ENCODE results near the gene PCSK1N.
"Not testable (repeated sequence)": the region's sequence is repeated elsewhere in the genome, so short reads cannot be mapped to it uniquely, and the experiment has no call there.

Gene PCSK1N

DNA sequence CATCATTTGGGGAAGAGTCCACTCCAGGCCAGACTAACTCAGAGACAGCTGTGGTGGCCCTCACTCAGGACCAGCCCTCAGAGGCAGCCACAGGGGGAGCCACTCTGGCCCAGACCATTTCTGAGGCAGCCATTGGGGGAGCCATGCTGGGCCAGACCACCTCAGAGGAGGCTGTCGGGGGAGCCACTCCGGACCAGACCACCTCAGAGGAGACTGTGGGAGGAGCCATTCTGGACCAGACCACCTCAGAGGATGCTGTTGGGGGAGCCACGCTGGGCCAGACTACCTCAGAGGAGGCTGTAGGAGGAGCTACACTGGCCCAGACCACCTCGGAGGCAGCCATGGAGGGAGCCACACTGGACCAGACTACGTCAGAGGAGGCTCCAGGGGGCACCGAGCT lies 12.4 kb downstream of the PCSK1N start:
- DNase-seq = no peak

DNA sequence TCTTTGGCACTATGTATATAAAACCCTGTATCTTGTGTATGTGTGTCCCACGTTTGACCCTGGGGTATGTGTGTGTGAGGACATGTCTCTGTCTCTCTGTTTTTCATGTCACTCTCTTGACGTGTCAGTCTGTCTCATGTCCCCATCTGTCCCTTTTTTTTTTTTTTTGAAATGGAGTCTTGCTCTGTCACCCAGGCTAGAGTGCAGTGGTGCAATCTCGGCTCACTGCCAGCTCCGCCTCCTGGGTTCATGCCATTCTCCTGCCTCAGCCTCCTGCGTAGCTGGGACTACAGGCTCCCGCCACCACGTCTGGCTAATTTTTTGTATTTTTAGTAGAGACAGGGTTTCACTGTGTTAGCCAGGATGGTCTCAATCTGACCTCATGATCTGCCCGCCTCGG lies 16.0 kb downstream of the PCSK1N start:
- DNase-seq = not testable (repeated sequence)

DNA sequence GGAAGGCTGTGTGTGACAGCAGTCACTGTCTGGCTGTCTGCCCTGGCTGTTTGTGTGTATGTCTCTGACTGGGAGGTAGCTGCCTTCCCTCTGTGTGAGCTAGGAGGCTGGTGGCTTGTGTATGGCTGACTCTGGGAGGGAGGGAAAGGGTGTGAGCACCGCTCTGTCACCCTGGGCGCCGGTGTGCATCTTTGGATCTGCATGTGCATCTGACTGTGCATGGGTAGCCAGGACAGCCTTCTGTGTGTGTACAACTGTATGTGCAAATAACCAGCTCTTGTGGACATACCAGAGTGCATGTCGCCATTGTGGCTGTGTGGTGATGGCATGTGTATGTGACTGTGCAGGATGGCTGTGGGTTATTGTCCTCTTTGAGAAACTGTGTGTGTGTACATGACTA lies 16.5 kb downstream of the PCSK1N start:
- DNase-seq = no peak

DNA sequence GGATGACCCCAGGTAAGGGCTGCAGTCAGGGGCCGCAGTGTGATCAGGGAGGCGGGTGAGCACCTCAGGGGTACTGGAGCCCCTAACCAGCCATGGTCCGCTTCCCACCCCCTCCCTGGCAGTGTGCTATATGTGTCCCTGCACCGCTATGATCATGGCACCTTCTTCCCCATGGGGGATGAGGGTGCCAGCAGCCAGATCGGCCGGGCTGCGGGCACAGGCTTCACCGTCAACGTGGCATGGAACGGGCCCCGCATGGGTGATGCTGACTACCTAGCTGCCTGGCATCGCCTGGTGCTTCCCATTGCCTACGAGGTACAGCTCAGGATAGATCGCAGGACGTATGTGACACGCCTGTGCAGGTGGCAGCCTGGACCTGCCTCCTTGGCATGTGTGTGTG lies 17.3 kb downstream of the PCSK1N start:
- DNase-seq = no peak

DNA sequence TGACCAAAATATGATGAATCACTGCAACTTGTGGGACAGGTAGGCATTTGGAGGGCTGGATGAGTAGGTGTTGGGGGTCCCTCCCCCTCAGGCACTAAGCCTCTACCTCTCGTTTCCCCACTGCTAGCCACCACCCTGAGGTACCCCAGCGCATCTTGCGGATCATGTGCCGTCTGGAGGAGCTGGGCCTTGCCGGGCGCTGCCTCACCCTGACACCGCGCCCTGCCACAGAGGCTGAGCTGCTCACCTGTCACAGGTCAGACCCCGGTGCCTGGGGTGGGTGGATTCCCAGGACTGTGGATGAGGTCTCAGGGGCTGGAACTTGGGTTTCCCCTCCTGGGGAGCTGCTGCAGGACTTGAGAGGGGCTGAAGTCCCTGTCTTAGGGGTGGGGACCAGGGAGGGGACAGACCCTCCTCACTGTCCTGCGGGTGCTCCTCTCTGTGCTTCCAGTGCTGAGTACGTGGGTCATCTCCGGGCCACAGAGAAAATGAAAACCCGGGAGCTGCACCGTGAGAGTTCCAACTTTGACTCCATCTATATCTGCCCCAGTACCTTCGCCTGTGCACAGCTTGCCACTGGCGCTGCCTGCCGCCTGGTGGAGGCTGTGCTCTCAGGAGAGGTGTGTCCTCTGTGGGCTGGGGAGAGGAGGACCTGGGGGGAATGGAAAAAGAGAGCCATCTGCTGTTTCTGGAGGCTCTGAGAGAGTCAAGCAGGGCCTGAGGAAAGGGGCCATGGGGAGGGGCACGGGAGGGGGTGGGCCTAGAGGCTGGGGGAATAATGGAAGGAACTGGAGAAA lies 19.2 kb downstream of the PCSK1N start:
- DNase-seq = no peak

DNA sequence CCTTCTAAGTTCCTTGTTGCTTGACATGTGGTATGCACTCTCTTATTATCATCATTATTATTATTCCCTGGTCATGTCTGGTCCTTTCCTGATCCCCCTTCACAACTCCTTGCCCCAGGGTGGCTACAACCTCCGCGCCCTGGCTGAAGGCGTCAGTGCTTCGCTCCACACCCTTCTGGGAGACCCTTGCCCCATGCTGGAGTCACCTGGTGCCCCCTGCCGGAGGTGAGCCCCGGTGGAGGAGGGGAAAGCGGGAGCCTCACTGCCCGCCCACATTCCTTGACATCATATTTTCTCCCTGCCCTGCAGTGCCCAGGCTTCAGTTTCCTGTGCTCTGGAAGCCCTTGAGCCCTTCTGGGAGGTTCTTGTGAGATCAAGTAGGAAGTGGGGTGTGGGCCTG lies 20.1 kb downstream of the PCSK1N start:
- DNase-seq = peak in 1 of 4 experiments; percentile 7

DNA sequence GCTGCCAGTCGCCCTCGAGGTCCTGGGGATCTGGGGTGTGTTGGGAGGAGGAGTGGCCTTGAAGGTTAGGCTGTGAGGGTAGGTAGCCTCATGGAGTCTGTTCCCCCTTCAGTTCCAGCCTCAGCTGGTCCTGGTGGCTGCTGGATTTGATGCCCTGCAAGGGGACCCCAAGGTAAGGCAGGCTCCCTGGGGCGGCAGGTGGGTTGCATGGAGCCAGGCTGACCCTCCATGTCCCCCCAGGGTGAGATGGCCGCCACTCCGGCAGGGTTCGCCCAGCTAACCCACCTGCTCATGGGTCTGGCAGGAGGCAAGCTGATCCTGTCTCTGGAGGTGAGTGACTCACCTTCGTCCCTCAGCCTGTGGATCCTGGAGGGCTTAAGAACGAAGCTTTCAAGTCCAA lies 20.7 kb downstream of the PCSK1N start:
- no peak for DNase-seq

DNA sequence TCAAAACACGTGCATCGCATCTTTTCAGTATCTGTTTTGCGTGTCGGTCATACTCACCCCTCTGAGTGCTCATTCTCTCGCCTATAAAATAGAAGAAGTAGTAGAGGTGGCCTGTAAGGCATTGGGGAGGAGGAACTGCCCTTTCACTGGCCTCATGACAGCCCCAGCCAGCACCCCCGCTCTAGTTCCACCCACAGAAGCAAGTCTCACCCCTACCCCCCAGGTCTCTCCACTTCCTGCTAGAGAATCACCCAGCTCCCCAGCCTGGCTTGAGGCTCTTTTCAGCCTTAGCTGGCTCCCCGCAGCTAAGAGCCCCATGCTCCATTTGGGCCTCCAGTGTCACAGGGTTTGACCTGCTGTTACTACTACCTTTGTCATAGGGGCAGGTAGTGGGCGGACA lies 21.8 kb downstream of the PCSK1N start:
- DNase-seq = peak; percentile 48 to 78 (median 76)

DNA sequence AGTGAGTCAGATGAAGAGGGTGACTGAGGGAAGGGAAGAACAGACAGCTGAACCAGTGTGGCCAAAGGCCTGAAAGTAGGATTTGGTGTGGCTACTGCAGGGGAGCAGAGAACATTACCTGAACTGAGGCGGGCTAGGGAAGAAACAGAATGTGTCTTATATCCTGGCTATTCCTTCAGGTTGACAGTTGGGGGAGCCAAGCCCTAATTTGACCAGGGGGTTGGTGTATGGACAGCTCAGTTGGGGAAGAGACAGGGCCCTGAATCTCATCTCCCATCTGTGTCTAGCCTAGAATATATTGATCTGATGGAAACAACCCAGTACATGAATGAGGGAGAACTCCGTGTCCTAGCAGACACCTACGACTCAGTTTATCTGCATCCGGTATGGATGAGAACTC lies 29.3 kb downstream of the PCSK1N start:
- DNase-seq = peak; percentile 4 to 27 (median 14)

DNA sequence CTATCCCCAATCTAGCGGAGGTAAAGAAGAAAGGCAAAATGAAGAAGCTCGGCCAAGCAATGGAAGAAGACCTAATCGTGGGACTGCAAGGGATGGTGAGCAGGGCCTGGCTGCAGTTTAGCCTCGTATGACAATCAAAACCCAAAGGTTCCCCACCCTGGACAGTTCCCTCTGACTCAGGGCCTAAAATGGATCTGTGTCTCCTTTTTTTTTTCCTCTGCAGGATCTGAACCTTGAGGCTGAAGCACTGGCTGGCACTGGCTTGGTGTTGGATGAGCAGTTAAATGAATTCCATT lies 32.6 kb downstream of the PCSK1N start:
- DNase-seq = peak in 2 of 4 experiments; percentile 1 to 10

DNA sequence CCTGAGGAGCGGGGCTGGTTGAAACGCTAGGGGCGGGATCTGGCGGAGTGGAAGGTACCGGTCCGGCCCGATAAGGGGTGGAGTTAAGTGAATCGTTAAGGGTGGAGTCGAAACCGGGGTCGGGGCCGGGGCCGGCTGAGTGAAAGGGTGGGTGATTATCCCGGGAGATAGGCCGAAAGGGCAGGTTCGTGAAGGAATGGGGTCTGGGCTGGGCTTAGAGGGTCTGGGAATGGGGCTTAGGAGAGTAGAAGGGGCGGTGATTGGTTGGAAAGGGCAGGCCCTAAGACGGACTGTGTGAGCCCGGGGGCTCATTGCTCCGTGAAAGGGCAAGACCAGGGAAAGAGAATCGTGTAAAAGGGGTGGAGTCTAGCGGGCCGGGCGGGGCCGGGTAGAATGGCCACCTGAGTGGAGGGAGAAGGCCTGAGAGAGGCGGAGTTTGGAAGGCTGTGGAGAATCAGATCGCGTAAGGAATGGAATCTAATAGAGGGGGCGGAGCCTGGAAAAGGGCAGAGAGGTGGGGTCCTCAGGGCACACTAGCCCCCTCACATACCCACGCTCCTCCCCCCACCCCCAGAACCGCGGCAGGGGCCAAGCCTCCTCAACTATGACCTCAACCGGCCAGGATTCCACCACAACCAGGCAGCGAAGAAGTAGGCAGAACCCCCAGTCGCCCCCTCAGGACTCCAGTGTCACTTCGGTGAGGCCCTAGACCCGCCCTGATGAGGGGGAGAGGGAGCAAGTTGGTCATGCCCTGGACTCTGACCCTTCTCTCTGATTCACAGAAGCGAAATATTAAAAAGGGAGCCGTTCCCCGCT lies 33.1 kb downstream of the PCSK1N start:
- peak; percentile 71 to 86 (median 80) for DNase-seq

DNA sequence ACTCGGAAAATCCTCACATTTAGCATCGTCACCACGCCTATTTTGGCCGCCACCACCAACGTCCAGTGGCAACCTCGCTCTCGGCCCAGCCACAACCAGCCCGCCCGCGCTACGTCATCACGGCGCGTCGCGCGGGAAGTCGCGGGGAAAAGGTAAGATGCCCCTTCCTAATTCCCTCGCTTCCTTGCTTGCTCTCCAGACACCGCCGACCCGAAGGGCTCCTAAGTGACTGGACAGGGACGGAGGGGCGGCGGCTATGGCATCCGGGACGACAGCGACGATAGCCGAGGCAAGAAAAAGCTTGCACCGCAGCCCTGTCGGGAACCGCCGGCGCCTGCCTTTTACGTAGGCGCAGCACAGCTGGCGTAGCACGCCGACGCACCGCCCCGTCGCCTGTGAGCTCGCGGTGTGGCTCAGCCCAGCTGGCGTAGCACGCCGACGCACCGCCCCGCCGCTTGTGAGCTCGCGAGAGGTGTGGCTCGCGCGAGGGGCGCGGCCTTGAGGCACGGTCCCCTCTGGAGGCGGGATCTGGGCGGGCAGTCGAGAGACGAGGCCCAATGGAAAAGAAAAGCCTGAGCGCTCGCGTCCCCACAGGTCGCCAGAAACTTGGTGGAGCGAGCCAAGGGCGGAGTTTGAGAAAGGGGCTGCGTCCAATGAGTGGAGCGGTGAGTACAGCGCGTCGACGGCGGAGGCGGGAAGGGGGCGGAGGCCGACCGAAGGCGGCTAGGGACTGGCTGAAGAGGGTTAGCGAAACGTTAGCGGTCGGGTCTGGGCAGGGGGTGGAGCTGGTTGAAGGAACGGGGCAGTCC lies 33.9 kb downstream of the PCSK1N start, which contains the start of gene HDAC6:
Gene HDAC6, plus strand, starts transcription at position 788 of the 809 bp plus-strand sequence. CDS start 626 bp downstream, outside the sequence.
- DNase-seq = peak; percentile 97 to 99 (median 98)

DNA sequence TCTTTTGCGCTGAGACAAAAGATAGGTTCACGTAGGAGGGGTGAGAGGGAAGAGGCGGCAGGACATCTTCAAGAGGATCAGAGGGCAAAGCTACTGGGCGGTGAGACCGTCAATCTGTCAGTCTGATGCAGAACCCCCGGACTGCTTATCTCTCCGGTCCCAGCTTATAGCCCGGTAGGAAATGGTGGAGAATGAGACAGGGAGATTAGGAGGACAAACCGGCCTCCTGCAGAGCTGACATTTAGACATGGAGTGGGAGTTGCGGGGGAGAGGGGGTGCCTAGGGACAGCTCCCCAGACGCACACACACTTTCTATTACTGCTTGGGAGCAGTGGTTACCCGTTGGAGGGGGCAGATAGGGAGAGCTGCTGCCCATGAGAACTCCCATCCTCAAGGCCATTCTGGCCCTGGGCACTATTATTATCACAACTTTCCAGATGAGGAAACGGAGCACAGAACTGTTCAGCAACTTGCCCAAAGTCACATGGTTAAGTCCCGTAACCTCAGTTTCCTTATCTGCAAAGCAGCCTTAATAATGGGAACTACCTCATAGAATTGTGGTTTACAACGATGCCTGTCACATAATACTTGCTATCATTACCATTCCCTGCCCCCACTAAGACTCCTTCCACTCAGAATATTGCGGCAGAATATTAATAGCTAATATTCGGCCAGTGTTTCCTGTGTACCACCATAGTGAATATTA lies 34.7 kb downstream of the PCSK1N start:
- peak; percentile 1 to 46 (median 36) for DNase-seq

DNA sequence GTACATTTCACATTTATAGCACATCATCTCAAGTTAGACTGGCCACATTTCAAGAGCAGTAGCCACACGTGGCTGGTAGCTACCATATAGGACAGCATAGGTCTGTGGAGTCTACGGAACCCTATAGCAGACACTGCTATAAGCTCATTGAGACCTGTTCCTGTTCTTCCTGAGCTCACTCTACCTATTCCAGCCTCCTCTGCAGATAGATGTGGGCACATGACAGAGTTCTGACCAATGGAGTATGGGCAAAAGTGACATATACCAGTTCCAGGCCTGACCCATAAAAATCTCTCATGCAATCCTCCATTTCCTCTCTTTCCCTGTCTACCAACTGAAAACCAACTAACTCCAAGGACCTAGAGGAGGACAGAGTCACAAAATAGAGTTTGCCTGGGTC lies 37.1 kb downstream of the PCSK1N start:
- no peak for DNase-seq

DNA sequence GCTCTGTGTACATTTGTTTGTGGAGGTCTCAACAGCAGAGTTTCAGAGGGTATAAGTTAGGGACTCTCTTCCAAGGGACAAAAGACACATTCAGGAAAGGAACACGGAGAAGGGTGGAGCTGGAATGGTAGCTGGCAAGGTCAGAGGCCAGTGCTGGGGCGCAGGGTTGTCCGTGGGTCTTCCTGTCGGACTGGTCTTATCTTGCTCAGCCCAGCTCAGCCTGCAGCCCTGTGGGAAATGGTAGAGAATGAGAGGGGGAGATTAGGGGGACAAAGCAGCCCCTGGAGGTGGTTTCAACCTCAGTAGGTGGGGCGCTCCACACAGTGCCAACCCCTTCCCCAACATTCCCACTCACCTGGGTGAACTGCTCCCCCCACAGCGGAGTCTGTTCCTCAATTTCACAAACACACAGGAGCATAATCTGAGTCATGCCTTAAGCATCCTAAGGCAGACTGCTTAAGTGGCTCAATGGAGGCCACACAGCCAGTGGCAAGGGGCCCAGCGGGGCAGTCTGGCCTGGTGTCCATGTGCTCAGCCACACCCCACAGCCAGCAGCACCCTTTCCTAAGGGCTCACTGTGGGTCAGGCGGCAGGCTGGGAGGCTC lies 40.4 kb downstream of the PCSK1N start:
- DNase-seq = no peak

DNA sequence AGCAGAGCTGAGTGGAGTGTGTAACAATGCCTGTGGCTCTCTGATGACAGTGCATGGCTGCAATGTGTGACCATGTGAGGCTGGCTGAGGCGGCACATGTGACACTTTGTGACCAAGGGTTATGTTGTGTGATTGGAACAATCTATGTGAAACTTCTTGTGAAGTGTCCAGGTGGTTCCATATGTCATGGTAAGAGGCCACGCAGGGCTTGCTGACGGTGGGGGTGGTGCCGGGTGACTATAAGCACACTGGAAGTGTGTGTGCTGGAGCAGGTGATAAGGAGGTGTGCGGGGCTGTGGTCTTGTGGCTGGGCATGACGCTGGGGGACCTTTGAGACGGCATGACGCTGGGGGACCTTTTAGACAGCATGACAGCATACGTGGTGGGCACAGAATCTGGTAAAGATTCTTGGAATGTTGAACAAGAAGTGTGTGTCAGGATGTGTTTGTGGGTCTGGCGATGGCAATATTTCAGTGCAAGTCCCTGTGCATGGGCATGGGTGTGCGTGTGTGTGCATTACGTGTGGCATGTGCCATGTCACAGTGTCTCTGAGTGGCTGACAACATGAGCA lies 41.0 kb downstream of the PCSK1N start:
- peak in 1 of 4 experiments; percentile 2 for DNase-seq

DNA sequence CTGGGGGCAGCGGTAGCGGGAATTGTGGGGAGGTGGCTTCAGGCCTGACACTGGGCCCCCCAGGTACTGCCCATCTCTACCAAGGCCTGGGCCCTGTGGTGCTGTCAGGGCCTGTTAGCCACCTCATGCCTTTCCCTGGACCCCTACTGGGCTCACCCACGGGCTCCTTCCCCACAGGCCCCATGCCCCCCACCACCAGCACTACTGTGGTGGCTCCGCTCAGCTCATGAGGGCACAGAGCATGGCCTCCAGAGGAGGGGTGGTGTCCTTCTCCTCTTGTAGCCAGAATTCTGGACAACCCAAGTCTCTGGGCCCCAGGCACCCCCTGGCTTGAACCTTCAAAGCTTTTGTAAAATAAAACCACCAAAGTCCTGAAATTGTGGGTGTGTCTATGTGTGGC lies 41.5 kb downstream of the PCSK1N start:
- DNase-seq = no peak

DNA sequence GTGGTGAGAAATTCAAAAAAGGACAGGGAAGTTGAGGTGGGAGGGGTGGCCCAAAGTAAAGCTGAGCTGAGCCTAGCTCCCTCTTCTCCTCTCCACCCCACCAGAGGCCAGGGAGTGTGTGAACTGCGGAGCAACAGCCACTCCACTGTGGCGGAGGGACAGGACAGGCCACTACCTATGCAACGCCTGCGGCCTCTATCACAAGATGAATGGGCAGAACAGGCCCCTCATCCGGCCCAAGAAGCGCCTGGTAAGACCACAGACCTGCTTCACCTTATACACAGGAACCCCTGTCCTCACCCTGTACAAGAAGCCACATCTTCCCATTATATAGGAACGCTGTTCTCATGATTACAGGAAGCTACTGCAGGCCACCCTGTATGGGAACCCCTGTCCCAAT lies 43.2 kb downstream of the PCSK1N start:
- no peak for DNase-seq

DNA sequence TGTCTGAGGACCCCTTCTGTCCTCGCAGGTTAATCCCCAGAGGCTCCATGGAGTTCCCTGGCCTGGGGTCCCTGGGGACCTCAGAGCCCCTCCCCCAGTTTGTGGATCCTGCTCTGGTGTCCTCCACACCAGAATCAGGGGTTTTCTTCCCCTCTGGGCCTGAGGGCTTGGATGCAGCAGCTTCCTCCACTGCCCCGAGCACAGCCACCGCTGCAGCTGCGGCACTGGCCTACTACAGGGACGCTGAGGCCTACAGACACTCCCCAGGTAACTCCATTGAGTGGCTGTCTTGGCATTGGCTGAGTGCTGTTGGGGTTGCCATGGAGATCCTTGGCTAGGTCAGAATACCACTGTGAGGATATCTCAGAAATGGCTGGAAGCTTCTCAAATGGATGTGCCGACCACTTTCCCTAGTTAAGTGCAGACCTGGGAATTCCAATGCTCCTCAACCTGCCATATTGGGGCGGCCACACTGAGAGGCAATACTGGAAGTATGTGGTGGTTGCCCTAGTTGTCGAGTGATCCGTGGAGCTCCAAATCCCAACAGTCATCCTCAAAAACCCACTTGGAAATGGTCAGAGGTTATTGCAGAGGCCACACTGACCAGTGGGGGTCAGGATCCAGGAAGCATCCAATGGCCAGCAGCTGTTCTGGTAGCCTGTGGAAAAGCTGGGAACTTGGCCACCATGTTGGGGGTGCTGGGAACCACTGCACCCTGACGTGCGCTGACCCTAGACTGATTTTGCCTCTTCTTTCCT lies 44.2 kb downstream of the PCSK1N start:
- DNase-seq = no peak

DNA sequence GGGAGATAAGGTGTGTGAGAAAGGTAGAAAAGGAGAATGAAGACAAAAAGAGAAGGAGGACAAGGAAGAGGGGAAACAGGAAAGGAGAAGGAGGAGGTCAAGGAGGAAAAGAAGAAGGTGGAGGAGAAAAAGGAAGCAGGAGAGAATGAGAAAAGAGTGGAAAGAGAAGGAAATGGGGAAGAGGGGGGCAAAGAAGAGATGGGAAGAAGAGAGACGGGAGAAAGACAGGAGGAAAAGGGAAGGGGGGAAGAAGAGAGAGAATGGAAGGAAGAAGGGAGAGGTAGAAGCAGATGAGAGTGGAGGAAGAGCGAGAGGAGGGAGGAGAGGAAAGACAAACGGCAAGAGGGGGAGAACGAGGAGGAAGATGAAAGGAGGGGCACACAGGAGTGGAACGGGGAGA lies 44.9 kb downstream of the PCSK1N start:
- DNase-seq = no peak
